Measurements from ENCODE around the gene PLPP3. TPM values are rescaled to one million over a fixed set of nuclear protein-coding genes. Genes with fewer than 3 reads are reported as not detected.

The PLPP3 gene
- total RNA-seq, 4 donors from 2014 or later = 33.6 to 113 (median 67.1) TPM

GRCh38 chr1:56525489-56526041 lies 53.8 kb downstream of the PLPP3 start:
- 46 to 76% methylated on average over 4 of the region's 4 CpGs for WGBS, 2 donors
- TF ChIP-seq CTCF (IDR thresholded peaks at IDR 0.05) (no peak), POLR2A (IDR thresholded peaks at IDR 0.05) (no peak)
- peak in 1 of 2 donors; percentile 42 for DNase-seq (ENCODE audit: low spot score in 2 of 2)
- no peak overlapping the region for H3K4me3 ChIP-seq (ENCODE audit: low read depth, poor library complexity, severe bottlenecking)
- intact Hi-C loops (cut with DNase I; ENCODE audit: low total_unique reads) = no loop called here

- intact Hi-C loops (cut with DNase I; ENCODE audit: low total_unique reads) = no loop called here
- no peak overlapping the region for H3K4me3 ChIP-seq (ENCODE audit: low read depth, poor library complexity, severe bottlenecking)
- 95 to 96% methylated on average over 11 of the region's 11 CpGs for WGBS, 2 donors
- TF ChIP-seq POLR2A (IDR thresholded peaks at IDR 0.05) (no peak), CTCF (IDR thresholded peaks at IDR 0.05) (no peak)
- no peak for DNase-seq (ENCODE audit: low spot score in 2 of 2)
Measured at GRCh38 chr1:56524263-56524662, 55.1 kb downstream of the PLPP3 start.

- intact Hi-C loops (cut with DNase I; ENCODE audit: low total_unique reads) = no loop called here
- no peak for DNase-seq (ENCODE audit: low spot score in 2 of 2)
- 65 to 73% methylated on average over 5 of the region's 5 CpGs for WGBS, 2 donors
- no peak for TF ChIP-seq POLR2A (IDR thresholded peaks at IDR 0.05)
- TF ChIP-seq CTCF (IDR thresholded peaks at IDR 0.05) = no peak
- H3K4me3 ChIP-seq (ENCODE audit: low read depth, poor library complexity, severe bottlenecking) = no peak overlapping the region
Measured at GRCh38 chr1:56522680-56523079, 56.7 kb downstream of the PLPP3 start.

GRCh38 chr1:56520016-56520601 lies 59.3 kb downstream of the PLPP3 start:
- 71 to 89% methylated on average over 3 of the region's 3 CpGs for WGBS, 2 donors
- no peak for DNase-seq (ENCODE audit: low spot score in 2 of 2)
- no peak overlapping the region for H3K4me3 ChIP-seq (ENCODE audit: low read depth, poor library complexity, severe bottlenecking)
- no peak for TF ChIP-seq CTCF (IDR thresholded peaks at IDR 0.05)
- TF ChIP-seq POLR2A (IDR thresholded peaks at IDR 0.05) = no peak
- intact Hi-C loops (cut with DNase I; ENCODE audit: low total_unique reads) = no loop called here

DNA sequence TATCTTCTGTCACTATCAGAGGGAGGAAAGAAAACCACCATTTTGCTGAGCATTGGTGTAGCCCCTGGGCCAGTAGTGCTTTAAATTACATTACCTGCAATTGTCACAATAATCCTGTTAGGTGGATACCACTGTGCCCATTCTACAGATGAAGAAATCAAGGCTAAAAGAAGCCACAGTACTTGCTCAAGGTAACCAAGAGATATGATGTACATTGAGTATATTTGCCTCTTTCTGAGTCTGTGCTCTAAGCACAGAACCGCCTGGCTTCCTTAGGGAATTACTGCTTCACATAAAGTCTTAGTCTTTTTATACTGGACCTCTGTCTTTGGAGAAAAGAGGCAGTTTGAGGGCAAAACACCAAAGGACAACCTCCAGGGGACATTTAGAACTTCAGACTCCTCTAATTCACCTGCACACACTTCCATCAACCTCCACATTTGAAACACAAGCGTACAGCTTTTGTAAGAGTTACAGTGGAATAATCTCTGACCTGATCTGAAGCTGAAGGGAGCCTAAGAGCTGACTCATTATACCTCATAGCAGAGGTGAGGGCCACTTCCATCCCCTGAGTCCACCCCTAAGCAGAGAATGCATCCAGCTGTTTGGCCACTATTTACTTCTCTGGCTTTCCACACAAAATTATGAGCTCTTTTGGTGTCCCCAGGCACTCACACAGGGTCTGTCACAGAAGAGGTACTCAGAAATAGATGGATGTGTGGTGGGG lies 61.8 kb downstream of the PLPP3 start:
- no peak for DNase-seq (ENCODE audit: low spot score in 2 of 2)
- intact Hi-C loops (cut with DNase I; ENCODE audit: low total_unique reads) = no loop called here
- WGBS, 2 donors = 85 to 87% methylated on average over 2 of the region's 2 CpGs
- TF ChIP-seq CTCF (IDR thresholded peaks at IDR 0.05) (no peak), POLR2A (IDR thresholded peaks at IDR 0.05) (no peak)
- no peak overlapping the region for H3K4me3 ChIP-seq (ENCODE audit: low read depth, poor library complexity, severe bottlenecking)

All from lower leg skin (tissue), 4 donors.